Uterus (tissue), 2 donors: ENCODE results near the gene SPTB.

ENCODE experiments used
- CTCF ChIP-seq, 4 experiments: fragments of 200-600 bp in 2 of 4; fragments of 450-650 bp in 2 of 4; sonication (generic) in 2 of 4; IDR thresholded peaks; one replicate each; pipeline ENCODE4 v1.5.1; 2016 to 2019; ENCODE audit warnings: antibody characterized with exemption in 4 of 4, mild to moderate bottlenecking in 2 of 4, moderate library complexity in 1 of 4
- POLR2A ChIP-seq, 2 donors: fragments of 450-650 bp; IDR thresholded peaks; one replicate each; pipeline ENCODE4 v1.6.1; 2016; ENCODE audit warnings: antibody characterized with exemption in 2 of 2, mild to moderate bottlenecking in 1 of 2, moderate library complexity in 1 of 2

GRCh38 chr14:64848239-64848638 lies 31.5 kb downstream of the SPTB start:
- TF ChIP-seq POLR2A (IDR thresholded peaks at IDR 0.05): no peak
- no peak for TF ChIP-seq CTCF (IDR thresholded peaks at IDR 0.05)
